Measurements from ENCODE around the gene ZXDC. TPM values are rescaled to one million over a fixed set of nuclear protein-coding genes. Genes with fewer than 3 reads are reported as not detected.

The ZXDC gene
- total RNA-seq, 1 donor from 2014 or later = 38.4 TPM

DNA sequence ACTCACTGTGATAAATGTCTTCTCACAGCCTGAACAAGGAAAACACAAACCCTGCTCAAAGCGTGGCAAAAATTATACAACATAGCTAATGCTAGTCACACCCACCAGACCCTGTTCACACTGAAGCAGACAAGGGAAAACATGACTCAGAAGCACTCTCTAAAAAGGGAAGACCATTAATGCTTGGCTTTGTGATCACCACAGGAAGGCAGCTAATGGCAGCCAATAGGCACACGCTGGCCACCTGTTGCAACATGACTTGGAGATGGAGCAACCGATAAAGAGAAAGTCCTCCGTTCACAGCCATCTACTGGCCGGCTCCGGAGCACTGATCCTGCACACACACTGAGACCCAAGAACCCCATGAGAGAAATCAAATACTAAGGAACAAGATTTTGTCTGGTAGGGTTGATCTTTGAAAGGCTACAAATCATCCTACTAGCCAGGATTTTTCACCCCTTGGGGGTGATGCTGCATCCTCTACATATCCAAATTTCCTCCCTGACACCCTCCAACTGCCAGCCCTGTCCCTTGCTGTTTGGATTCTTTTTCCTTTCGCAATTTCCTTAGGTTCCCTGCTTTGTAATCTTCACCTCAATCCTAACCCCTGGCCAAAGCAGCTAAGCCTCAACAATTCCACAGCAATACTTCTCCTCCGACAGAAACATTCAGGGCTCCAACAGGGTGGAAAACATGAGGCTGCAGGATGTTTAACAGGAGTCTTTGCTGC is 3.2 kb downstream of the ZXDC start:
- Histone ChIP-seq H3K36me3 (ENCODE audit: control insufficient read depth, insufficient read depth, low read length) (peaks cover 8% of the 10 kb centered on the region), H3K27me3 (ENCODE audit: control insufficient read depth, insufficient read depth, low read length) (no peaks in the 10 kb centered on the region), H3K4me3 (ENCODE audit: low read depth, low read length) (no peak overlapping the region)
- peak; percentile 7 for TF ChIP-seq CTCF (IDR thresholded peaks at IDR 0.05; ENCODE audit: insufficient read depth, low read length, poor library complexity, severe bottlenecking)
- DNase-seq (ENCODE audit: low read depth) = peak; percentile 83

- TF ChIP-seq CTCF (IDR thresholded peaks at IDR 0.05; ENCODE audit: insufficient read depth, low read length, poor library complexity, severe bottlenecking) = no peak
- peaks cover 8% of the 10 kb centered on the region for H3K36me3 ChIP-seq (ENCODE audit: control insufficient read depth, insufficient read depth, low read length)
- DNase-seq (ENCODE audit: low read depth) = no peak
These were observed 6.2 kb downstream of the ZXDC start for GRCh38 chr3:126469479-126469878.

GRCh38 chr3:126468028-126468891 is 7.4 kb downstream of the ZXDC start:
- Histone ChIP-seq H3K36me3 (ENCODE audit: control insufficient read depth, insufficient read depth, low read length) (peaks cover 8% of the 10 kb centered on the region), H3K27me3 (ENCODE audit: control insufficient read depth, insufficient read depth, low read length) (no peaks in the 10 kb centered on the region), H3K4me3 (ENCODE audit: low read depth, low read length) (no peak overlapping the region)
- TF ChIP-seq CTCF (IDR thresholded peaks at IDR 0.05; ENCODE audit: insufficient read depth, low read length, poor library complexity, severe bottlenecking) = no peak
- DNase-seq (ENCODE audit: low read depth) = no peak

More at GRCh38 chr3:126469479-126469878, 6.2 kb downstream of the ZXDC start:
- Histone ChIP-seq H3K4me3 (ENCODE audit: low read depth, low read length) (no peak overlapping the region), H3K27me3 (ENCODE audit: control insufficient read depth, insufficient read depth, low read length) (no peaks in the 10 kb centered on the region)

DNA sequence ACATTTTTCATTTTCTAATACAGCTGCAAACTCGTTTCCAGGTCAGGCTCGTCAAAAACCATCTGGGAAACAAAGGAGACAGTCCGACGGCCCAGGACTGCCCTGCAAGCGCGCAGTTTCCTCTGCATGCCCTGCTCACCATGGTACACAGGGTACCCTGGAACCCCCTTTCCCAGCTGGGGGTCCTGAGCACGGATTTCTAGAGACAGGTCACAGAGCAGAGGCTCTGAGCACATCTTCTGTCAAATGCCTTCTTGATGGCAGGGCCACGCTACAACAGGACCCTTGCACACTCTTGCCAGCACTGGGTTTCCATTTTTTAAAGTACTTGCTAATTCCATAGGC is 8.1 kb downstream of the ZXDC start:
- no peak for TF ChIP-seq CTCF (IDR thresholded peaks at IDR 0.05; ENCODE audit: insufficient read depth, low read length, poor library complexity, severe bottlenecking)
- peaks cover 9% of the 10 kb centered on the region for H3K36me3 ChIP-seq (ENCODE audit: control insufficient read depth, insufficient read depth, low read length)
- no peak for DNase-seq (ENCODE audit: low read depth)
- no peaks in the 10 kb centered on the region for H3K27me3 ChIP-seq (ENCODE audit: control insufficient read depth, insufficient read depth, low read length)
- H3K4me3 ChIP-seq (ENCODE audit: low read depth, low read length) = no peak overlapping the region

- H3K4me3 ChIP-seq (ENCODE audit: low read depth, low read length) = no peak overlapping the region
- H3K36me3 ChIP-seq (ENCODE audit: control insufficient read depth, insufficient read depth, low read length) = peaks cover 10% of the 10 kb centered on the region
- DNase-seq (ENCODE audit: low read depth) = no peak
- TF ChIP-seq CTCF (IDR thresholded peaks at IDR 0.05; ENCODE audit: insufficient read depth, low read length, poor library complexity, severe bottlenecking) = no peak
- no peaks in the 10 kb centered on the region for H3K27me3 ChIP-seq (ENCODE audit: control insufficient read depth, insufficient read depth, low read length)
These were observed 8.6 kb downstream of the ZXDC start for GRCh38 chr3:126466886-126467610.
